Lower leg skin (tissue), 4 donors: ENCODE data around the gene TRIM31. TPM values are rescaled to one million over a fixed set of nuclear protein-coding genes. Genes with fewer than 3 reads are reported as not detected.
"Not testable (repeated sequence)": the region's sequence is repeated elsewhere in the genome, so short reads cannot be mapped to it uniquely, and the experiment has no call there.

ENCODE experiments used
- DNase-seq, 2 donors: peaks; one replicate each; pipeline ENCODE4 v3.0.0-alpha.2; 2019; ENCODE audit warnings: low spot score in 2 of 2
- H3K4me3 ChIP-seq: fragments of 200-600 bp; sonication (generic); 2 replicates; pipeline ENCODE4 v1.5.1; 2017; ENCODE audit warnings: mild to moderate bottlenecking, low read depth; ENCODE audit not compliant: poor library complexity, severe bottlenecking
- POLR2A ChIP-seq, 2 donors: fragments of 450-650 bp; IDR thresholded peaks; one replicate each; pipeline ENCODE4 v1.6.1; 2016 to 2017; ENCODE audit warnings: antibody characterized with exemption in 2 of 2, mild to moderate bottlenecking in 1 of 2, moderate library complexity in 1 of 2
- WGBS, 2 donors: methylation state at CpG; one replicate each; pipeline ENCODE4 v1.1.5; 2018; 5-methylcytosine and 5-hydroxymethylcytosine counted together
- intact Hi-C: fragments of 100-400 bp; cut with DNase I; formaldehyde crosslinking; loops from one replicate; pipeline ENCODE4 v1.15.0; 2023; ENCODE audit warnings: low total_unique reads
- total RNA-seq, 4 donors: library from RNA; depleted of rRNA; stranded (reverse); fragments of >200 nt; gene quantifications; one replicate each; pipeline ENCODE4 v1.1.0, GENCODE V29; 2016
- TF ChIP-seq, protein P1 (sequence below), 3 donors: fragments of 450-650 bp; IDR thresholded peaks; one replicate each; pipeline ENCODE4 v1.5.1; 2016; ENCODE audit warnings: antibody characterized with exemption in 3 of 3, mild to moderate bottlenecking in 3 of 3, moderate library complexity in 2 of 3

The TRIM31 gene
- total RNA-seq, 4 donors from 2014 or later, result 0.29 TPM; not detected in 3

- 7 to 13% methylated on average over 49 to 50 of the region's 50 CpGs for WGBS, 2 donors
- no peak overlapping the region for H3K4me3 ChIP-seq
- intact Hi-C loops, result no loop called here
- TF ChIP-seq, protein P1, sequence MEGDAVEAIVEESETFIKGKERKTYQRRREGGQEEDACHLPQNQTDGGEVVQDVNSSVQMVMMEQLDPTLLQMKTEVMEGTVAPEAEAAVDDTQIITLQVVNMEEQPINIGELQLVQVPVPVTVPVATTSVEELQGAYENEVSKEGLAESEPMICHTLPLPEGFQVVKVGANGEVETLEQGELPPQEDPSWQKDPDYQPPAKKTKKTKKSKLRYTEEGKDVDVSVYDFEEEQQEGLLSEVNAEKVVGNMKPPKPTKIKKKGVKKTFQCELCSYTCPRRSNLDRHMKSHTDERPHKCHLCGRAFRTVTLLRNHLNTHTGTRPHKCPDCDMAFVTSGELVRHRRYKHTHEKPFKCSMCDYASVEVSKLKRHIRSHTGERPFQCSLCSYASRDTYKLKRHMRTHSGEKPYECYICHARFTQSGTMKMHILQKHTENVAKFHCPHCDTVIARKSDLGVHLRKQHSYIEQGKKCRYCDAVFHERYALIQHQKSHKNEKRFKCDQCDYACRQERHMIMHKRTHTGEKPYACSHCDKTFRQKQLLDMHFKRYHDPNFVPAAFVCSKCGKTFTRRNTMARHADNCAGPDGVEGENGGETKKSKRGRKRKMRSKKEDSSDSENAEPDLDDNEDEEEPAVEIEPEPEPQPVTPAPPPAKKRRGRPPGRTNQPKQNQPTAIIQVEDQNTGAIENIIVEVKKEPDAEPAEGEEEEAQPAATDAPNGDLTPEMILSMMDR (IDR thresholded peaks at IDR 0.05), result no peak
- no peak for TF ChIP-seq POLR2A (IDR thresholded peaks at IDR 0.05)
- no peak for DNase-seq
These were observed 14.6 kb upstream of the TRIM31 start for GRCh38 chr6:30127238-30128093.

GRCh38 chr6:30122515-30122914, 9.6 kb upstream of the TRIM31 start:
- TF ChIP-seq, protein P1 (IDR thresholded peaks at IDR 0.05), result no peak
- TF ChIP-seq POLR2A (IDR thresholded peaks at IDR 0.05), result no peak
- 23 to 24% methylated on average over 2 of the region's 2 CpGs for WGBS, 2 donors
- intact Hi-C loops, result no loop called here
- H3K4me3 ChIP-seq, result no peak overlapping the region
- no peak for DNase-seq

- TF ChIP-seq, protein P1 (IDR thresholded peaks at IDR 0.05), result no peak
- TF ChIP-seq POLR2A (IDR thresholded peaks at IDR 0.05), result no peak
- no peak for DNase-seq
- H3K4me3 ChIP-seq, result no peak overlapping the region
- intact Hi-C loops, result no loop called here
- 76 to 86% methylated on average over 10 of the region's 10 CpGs for WGBS, 2 donors
These were observed 8.8 kb upstream of the TRIM31 start for GRCh38 chr6:30121446-30122366.

- H3K4me3 ChIP-seq, intact Hi-C loops, DNase-seq: not testable (repeated sequence)
- WGBS, 2 donors, result 85 to 91% methylated on average over 5 of the region's 5 CpGs
These were observed 5.8 kb upstream of the TRIM31 start for GRCh38 chr6:30118691-30119090.

GRCh38 chr6:30116724-30117123, 3.8 kb upstream of the TRIM31 start:
- WGBS, 2 donors, result 74 to 76% methylated on average over 6 of the region's 6 CpGs

More at GRCh38 chr6:30116724-30117123, 3.8 kb upstream of the TRIM31 start:
- no peak for DNase-seq
- TF ChIP-seq POLR2A (IDR thresholded peaks at IDR 0.05), result no peak
- TF ChIP-seq, protein P1 (IDR thresholded peaks at IDR 0.05), result no peak
- H3K4me3 ChIP-seq, result no peak overlapping the region
- intact Hi-C loops, result no loop called here
